Measurements from ENCODE around the gene B4GAT1. TPM values are rescaled to one million over a fixed set of nuclear protein-coding genes. Genes with fewer than 3 reads are reported as not detected.

B4GAT1 gene
- total and polyA plus RNA-seq, 2 donors (not counting 1 experiment from before 2014, with no cell fraction given) = 1.4 to 5.2 TPM

DNA sequence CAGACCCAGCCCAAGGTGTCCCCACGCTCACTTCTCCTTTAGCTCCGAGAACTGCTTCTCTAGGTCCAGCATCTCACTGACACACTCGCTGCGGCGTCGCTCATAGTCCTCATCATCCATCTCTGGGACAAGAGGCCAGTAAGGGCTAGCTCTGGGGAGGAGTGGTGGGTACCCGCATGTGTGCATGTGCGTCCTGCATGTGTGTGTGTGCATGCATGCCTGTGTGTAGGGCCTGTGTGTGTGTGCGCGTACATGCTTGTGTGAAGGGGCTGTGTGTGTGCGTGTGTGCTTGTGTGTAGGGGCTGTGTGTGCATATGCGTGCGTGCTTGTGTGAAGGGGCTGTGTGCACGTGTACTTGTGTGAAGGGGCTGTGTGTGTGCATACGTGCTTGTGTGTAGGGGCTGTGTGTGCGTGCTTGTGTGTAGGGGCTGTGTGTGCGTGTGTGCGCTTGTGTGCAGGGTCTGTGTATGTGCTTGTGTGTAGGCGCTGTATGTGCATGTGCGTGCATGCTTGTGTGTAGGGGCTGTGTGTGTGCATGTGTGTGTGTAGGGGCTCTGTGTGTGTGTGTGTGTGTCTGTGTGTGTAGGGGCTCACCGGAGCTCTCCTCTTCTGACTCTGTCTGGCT lies 5.8 kb downstream of the B4GAT1 start:
- Histone ChIP-seq H3K9ac (ENCODE audit: low read length) (no peak overlapping the region), H3K27me3 (replicated peaks in 1 of 4; ENCODE audit: control extremely low read depth in 1 of 4, control insufficient read depth in 3 of 4, insufficient read depth in 4 of 4, low read length in 3 of 4) (peaks cover 0 to 1% (median 0%) of the 10 kb centered on the region in 4 experiments), H3K27ac (ENCODE audit: low read length in 2 of 2) (no peak overlapping the region), H3K36me3 (replicated peaks in 1 of 2; ENCODE audit: control extremely low read depth in 1 of 2, control insufficient read depth in 1 of 2, extremely low read depth in 1 of 2, insufficient read depth in 2 of 2, low read length in 1 of 2) (peaks cover 0 to 49% of the 10 kb centered on the region in 2 experiments), H4K20me1 (ENCODE audit: control insufficient read depth, insufficient read depth, low read length, poor library complexity, severe bottlenecking) (peaks cover 53% of the 10 kb centered on the region), H3K9me3 (ENCODE audit: control extremely low read depth in 1 of 3, control insufficient read depth in 2 of 3, insufficient read depth in 1 of 3, low read length in 2 of 3) (no peaks in the 10 kb centered on the region), H3K4me2 (replicated peaks; ENCODE audit: low read depth, low read length, poor library complexity, severe bottlenecking) (no peak overlapping the region), H3K79me2 (ENCODE audit: control insufficient read depth, insufficient read depth, low read length) (peaks cover 31% of the 10 kb centered on the region), H3K4me3 (ENCODE audit: control extremely low read depth in 1 of 5, extremely low read depth in 1 of 5, insufficient read depth in 1 of 5, low read depth in 2 of 5, low read length in 4 of 5) (no peak overlapping the region), H3K4me1 (ENCODE audit: control insufficient read depth in 2 of 2, insufficient read depth in 2 of 2, low read length in 2 of 2) (peaks cover 19 to 39% of the 10 kb centered on the region in 2 donors), H2AFZ (ENCODE audit: insufficient read depth, low read depth, low read length, poor library complexity, severe bottlenecking) (no peak overlapping the region)
- intact Hi-C loops (cut with micrococcal nuclease) = no loop called here
- TF ChIP-seq EZH2 (IDR thresholded peaks at IDR 0.05; ENCODE audit: borderline replicate concordance, insufficient read depth, low read depth, low read length, poor library complexity, severe bottlenecking) = no peak
- TF ChIP-seq, protein P1, sequence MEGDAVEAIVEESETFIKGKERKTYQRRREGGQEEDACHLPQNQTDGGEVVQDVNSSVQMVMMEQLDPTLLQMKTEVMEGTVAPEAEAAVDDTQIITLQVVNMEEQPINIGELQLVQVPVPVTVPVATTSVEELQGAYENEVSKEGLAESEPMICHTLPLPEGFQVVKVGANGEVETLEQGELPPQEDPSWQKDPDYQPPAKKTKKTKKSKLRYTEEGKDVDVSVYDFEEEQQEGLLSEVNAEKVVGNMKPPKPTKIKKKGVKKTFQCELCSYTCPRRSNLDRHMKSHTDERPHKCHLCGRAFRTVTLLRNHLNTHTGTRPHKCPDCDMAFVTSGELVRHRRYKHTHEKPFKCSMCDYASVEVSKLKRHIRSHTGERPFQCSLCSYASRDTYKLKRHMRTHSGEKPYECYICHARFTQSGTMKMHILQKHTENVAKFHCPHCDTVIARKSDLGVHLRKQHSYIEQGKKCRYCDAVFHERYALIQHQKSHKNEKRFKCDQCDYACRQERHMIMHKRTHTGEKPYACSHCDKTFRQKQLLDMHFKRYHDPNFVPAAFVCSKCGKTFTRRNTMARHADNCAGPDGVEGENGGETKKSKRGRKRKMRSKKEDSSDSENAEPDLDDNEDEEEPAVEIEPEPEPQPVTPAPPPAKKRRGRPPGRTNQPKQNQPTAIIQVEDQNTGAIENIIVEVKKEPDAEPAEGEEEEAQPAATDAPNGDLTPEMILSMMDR (IDR thresholded peaks at IDR 0.05) = no peak
- ChIA-PET CTCF (interaction anchor here (1.1 to 3.1 kb wide), 3 partner anchors 10 to 44 kb away, joined by 3 to 13 read pairs (median 10); no protein-coding TSS in a partner anchor), POLR2A (no interaction called here)
- Mint-ChIP-seq H3K9me3 (ENCODE audit: insufficient read depth) (no peaks in the 10 kb centered on the region), H3K4me1 (peaks cover 42% of the 10 kb centered on the region), H3K27me3 (no peaks in the 10 kb centered on the region), H3K27ac (no peak overlapping the region), H3K4me3 (no peak overlapping the region)
- 97% methylated on average over 20 of the region's 21 CpGs for WGBS (ENCODE audit: insufficient coverage)
- DNase-seq (no peak), ATAC-seq (ENCODE audit: low read depth) (no peak)
